ENCODE data around the gene PGRMC1.
A peak's percentile ranks its signal among the peaks of the same experiment; 100 is the strongest.
"Not testable (repeated sequence)": the region's sequence is repeated elsewhere in the genome, so short reads cannot be mapped to it uniquely, and the experiment has no call there.

Gene PGRMC1

DNA sequence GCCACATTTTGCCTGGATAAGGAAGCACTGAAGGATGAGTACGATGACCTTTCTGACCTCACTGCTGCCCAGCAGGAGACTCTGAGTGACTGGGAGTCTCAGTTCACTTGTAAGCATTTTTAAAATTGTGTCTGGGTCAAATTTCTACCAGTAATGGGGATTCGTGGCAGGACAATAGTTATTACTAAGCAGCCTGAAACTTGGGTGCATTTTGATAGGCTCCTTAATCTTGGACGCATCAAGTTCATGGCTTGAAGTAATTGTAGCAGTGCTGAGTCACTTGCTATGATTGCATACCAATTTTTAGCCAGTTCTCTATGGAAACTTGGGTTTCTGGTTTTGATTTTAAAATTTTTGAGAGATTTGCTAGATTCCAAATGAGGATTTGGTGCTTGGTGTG is 4.3 kb downstream of the PGRMC1 start:
- in situ Hi-C loops (cut with HindIII; ENCODE audit: low pct_unique_long_range_greater_than_20kb, low sequenced_read_pairs), result no loop called here
- DNase-seq (ENCODE audit: low read depth in 1 of 2, low spot score in 1 of 2), result no peak
- no peak for TF ChIP-seq JUND (IDR thresholded peaks at IDR 0.05; ENCODE audit: low read depth)

DNA sequence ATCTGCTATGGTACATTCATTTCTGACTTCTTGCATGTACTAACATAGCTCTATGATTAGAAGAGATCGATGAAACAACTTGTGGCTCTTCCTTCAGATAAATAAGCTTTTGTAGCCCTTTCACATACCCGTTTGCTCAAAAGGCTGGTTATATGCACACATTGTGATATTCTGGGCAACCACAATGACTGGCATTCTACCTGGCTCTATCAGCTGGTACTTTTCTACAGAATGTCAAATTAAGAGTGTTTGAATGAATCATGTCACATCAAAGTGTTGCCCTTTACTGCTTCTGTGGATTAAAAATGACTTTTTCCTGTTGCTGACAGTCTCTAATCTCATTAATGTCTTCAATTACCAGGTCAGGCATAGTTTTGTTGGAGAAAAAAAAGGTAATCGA is 11.6 kb downstream of the PGRMC1 start:
- no peak for DNase-seq (ENCODE audit: low read depth in 1 of 2, low spot score in 1 of 2)
- in situ Hi-C loops (cut with HindIII; ENCODE audit: low pct_unique_long_range_greater_than_20kb, low sequenced_read_pairs), result no loop called here
- no peak for TF ChIP-seq JUND (IDR thresholded peaks at IDR 0.05; ENCODE audit: low read depth)

DNA sequence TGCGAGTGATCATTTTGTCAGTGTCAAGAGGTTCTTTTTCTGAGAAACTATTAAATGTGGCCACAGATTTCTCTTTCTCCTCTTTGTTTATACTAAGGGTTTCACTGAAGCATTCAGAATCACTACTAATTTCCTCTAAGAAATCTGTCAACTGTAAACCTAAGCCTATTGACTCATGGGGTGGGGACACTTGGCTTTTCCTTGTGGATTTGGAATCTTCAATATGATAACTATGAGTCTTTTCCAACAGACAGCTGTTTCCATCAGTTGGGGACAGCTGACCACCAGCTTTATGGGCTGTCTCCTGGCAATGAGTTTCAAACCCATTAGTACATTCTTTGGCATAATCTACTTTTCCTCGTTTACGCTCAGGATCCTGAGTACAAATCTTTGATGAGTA is 13.8 kb downstream of the PGRMC1 start:
- DNase-seq (ENCODE audit: low read depth in 1 of 2, low spot score in 1 of 2), result no peak
- TF ChIP-seq JUND (IDR thresholded peaks at IDR 0.05; ENCODE audit: low read depth), result no peak
- in situ Hi-C loops (cut with HindIII; ENCODE audit: low pct_unique_long_range_greater_than_20kb, low sequenced_read_pairs), result no loop called here

DNA sequence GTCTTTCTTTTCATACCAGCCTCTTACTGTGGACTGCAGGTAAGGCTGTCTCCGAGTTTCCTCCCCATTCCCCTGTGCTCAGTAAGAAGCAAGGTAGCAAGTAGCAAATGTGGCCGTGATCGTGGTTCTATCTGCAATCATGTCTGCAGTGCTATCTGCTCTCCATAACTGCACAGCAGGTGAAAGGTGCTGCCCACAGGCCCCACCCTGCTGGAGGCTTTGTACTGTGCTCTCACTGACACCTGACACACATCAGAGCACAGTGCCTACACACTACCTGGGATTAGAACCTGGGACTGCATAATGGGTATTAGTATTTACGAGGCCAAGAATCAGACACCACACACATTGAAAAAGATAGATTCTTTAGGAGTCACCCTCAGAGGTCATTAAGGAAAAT is 15.3 kb downstream of the PGRMC1 start:
- in situ Hi-C loops (cut with HindIII; ENCODE audit: low pct_unique_long_range_greater_than_20kb, low sequenced_read_pairs), result no loop called here
- DNase-seq (ENCODE audit: low read depth in 1 of 2, low spot score in 1 of 2), result no peak
- no peak for TF ChIP-seq JUND (IDR thresholded peaks at IDR 0.05; ENCODE audit: low read depth)

DNA sequence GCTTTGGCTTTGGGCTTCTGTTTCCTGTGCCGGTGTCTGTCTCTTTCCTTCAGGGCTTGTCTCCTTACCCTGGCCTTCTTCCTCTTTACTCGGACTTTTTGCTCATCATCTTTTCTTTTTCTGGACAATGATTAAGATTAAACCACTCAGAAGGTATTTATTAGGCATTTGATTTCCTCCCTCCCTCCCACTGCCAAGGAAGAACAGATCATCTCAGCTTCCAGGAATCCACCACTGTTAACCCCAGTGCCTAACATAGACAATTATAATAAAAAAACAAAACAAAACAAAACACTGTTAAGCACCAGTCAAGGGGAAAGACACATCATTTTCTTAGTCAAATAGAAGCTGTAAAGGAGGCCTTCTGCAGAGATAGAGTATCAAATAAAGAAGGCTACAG is 16.6 kb downstream of the PGRMC1 start:
- DNase-seq (ENCODE audit: low read depth in 1 of 2, low spot score in 1 of 2), result no peak
- no peak for TF ChIP-seq JUND (IDR thresholded peaks at IDR 0.05; ENCODE audit: low read depth)
- in situ Hi-C loops (cut with HindIII; ENCODE audit: low pct_unique_long_range_greater_than_20kb, low sequenced_read_pairs), result no loop called here

DNA sequence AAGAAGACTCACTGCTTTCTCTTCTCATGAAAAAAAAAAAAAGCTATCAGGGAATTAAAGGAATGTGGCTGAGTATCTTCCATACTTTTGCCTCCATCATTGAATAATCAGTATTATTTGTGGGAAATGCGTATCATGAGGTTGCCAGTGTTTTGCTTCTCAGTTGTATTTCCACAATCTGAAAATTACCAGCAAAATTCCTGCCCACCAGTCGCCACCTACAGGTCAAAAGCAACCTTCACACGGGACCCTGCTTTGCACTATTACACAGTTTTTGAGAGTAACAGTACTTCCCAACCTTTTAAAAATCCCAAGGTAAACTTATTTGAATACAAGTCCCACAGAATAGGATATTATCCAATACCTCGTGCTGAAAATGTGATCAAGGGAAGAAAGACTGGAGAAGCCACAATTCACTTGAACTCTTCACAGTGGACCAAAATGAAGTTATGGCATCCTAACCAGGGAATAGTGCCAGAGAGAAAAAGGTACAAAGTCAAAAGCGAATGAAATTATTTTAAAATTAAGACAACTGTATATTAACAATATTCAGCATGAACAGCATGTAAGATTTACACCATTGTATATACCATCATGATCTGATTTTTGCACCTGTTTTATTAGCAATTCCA is 30.4 kb downstream of the PGRMC1 start:
- DNase-seq (ENCODE audit: low read depth in 1 of 2, low spot score in 1 of 2), result peak; percentile 5 to 7
- no peak for TF ChIP-seq JUND (IDR thresholded peaks at IDR 0.05; ENCODE audit: low read depth)
- in situ Hi-C loops (cut with HindIII; ENCODE audit: low pct_unique_long_range_greater_than_20kb, low sequenced_read_pairs), result no loop called here

DNA sequence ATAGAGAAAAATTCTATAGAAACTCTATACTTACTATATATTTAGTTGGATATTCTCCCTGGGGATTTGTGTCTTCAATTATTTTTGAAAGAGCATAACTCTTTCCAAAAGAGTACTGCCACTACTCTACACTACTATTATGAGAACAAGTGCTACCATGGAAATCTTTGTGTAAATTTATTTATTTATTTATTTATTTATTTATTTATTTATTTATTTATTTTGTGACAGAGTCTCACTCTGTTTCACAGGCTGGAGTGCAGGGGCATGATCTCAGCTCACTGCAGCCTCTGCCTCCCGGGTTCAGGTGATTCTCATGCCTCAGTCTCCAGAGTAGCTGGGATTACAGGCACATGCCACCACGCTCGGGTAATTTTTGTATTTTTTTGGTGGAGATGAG is 31.0 kb downstream of the PGRMC1 start:
- in situ Hi-C loops (cut with HindIII; ENCODE audit: low pct_unique_long_range_greater_than_20kb, low sequenced_read_pairs); DNase-seq (ENCODE audit: low read depth in 1 of 2, low spot score in 1 of 2): not testable (repeated sequence)

- in situ Hi-C loops (cut with HindIII; ENCODE audit: low pct_unique_long_range_greater_than_20kb, low sequenced_read_pairs), result no loop called here
- no peak for TF ChIP-seq JUND (IDR thresholded peaks at IDR 0.05; ENCODE audit: low read depth)
- no peak for DNase-seq (ENCODE audit: low read depth in 1 of 2, low spot score in 1 of 2)
Observed at GRCh38 chrX:119272882-119273419, 36.9 kb downstream of the PGRMC1 start.

- no peak for TF ChIP-seq JUND (IDR thresholded peaks at IDR 0.05; ENCODE audit: low read depth)
- in situ Hi-C loops (cut with HindIII; ENCODE audit: low pct_unique_long_range_greater_than_20kb, low sequenced_read_pairs), result no loop called here
- no peak for DNase-seq (ENCODE audit: low read depth in 1 of 2, low spot score in 1 of 2)
Observed at GRCh38 chrX:119273420-119274192, 37.5 kb downstream of the PGRMC1 start.

DNA sequence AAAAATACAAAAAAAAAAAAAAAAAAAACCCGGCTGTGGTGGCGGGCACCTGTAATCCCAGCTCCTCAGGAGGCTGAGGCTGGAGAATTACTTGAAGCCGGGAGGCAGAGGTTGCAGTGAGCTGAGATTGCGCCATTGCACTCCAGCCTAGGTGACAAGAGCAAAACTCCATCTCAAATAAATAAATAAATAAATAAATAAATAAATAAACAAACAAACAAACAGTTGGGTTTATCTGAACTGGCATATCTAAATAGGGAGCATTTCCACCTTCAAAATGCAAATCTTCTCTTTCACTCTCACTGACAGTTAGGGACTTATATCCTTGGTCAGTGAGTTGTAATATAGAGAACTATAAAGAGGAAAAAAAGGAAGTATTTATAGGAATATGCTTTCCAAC is 46.3 kb downstream of the PGRMC1 start:
- in situ Hi-C loops (cut with HindIII; ENCODE audit: low pct_unique_long_range_greater_than_20kb, low sequenced_read_pairs); DNase-seq (ENCODE audit: low read depth in 1 of 2, low spot score in 1 of 2): not testable (repeated sequence)

- TF ChIP-seq JUND (IDR thresholded peaks at IDR 0.05; ENCODE audit: low read depth), result no peak
- no peak for DNase-seq (ENCODE audit: low read depth in 1 of 2, low spot score in 1 of 2)
- in situ Hi-C loops (cut with HindIII; ENCODE audit: low pct_unique_long_range_greater_than_20kb, low sequenced_read_pairs), result no loop called here
Observed at GRCh38 chrX:119288890-119289393, 52.9 kb downstream of the PGRMC1 start.

DNA sequence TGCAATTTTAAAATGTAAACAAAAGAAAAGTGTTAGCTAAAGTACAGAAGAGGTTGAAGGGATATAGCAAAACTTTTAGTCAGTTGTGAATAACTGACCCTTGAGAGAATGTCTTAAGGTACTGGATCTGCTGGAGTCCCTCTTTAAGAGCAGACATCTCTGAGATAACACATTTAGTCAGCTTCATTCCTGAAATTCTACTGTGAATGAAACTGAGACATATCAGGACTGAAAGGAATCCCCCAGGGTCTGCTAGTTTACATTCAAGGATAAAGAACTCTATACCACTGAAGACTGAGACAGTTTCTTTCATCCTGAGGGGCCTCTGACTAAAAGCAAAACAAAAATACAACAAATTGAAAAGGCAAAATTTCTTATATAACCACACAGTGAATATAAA is 54.4 kb downstream of the PGRMC1 start:
- no peak for TF ChIP-seq JUND (IDR thresholded peaks at IDR 0.05; ENCODE audit: low read depth)
- no peak for DNase-seq (ENCODE audit: low read depth in 1 of 2, low spot score in 1 of 2)
- in situ Hi-C loops (cut with HindIII; ENCODE audit: low pct_unique_long_range_greater_than_20kb, low sequenced_read_pairs), result no loop called here

DNA sequence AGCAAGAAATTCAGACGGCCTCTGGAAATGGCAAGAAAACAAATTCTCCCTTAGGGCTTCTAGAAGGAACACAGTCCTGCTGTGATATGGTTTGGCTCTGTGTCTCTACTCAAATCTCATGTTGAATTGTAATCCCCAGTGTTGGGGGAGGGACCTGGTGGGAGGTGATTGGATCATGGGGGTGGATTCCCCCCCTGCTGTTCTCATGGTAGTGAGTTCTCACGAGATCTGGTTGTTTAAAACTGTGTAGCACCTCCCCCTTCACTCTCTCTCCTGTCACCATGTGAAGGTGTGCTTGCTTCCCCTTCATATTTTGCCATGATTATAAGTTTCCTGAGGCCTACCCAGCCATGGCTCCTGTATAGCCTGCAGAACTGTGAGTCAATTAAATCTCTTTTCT is 55.2 kb downstream of the PGRMC1 start:
- DNase-seq (ENCODE audit: low read depth in 1 of 2, low spot score in 1 of 2); in situ Hi-C loops (cut with HindIII; ENCODE audit: low pct_unique_long_range_greater_than_20kb, low sequenced_read_pairs): not testable (repeated sequence)
